GM21723 (cell line): ENCODE results near the gene CDC42EP3.
A peak's percentile ranks its signal among the peaks of the same experiment; 100 is the strongest.

Source experiments
- ATAC-seq: cut with Tn5 transposase; IDR thresholded peaks from one replicate; pipeline ENCODE4 v1.9.1; 2021; ENCODE audit warnings: mild to moderate bottlenecking, moderate library complexity; ENCODE audit not compliant: unreplicated experiment

The CDC42EP3 gene

GRCh38 chr2:37637190-37637860, 34.1 kb downstream of the CDC42EP3 start:
- ATAC-seq: no peak

DNA sequence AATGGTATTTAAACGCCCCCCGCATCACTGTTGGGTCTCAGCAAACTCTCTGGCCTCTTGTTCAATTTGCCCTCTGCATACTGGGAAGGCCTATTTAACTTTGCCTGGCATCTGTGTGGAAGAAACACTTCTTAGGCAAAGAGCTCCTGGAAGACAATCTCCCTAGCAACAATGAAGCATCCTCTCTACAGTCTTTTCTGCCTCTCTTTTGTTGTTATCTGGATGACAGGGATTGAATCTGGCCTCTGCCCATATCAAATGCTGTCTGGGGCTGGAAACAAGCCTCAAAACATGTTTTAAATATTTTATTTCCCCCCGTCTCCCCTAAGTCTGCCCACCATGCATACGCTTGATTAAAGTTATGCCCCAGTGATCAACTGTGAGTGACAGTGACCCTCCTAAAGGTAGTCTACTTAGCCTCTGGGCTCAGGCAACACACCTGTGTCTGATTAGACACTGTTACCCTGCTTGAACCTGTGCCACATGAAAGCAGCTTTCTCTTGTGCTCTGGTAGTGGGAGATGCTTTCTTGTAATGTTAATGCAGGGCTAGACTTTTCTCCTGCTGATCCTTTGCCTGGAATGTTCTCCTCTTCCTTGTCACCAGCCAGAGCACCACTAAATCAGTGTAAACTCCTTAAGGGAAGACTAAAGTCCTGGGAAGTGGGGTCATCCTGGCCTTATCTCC, 34.9 kb downstream of the CDC42EP3 start:
- ATAC-seq: no peak

DNA sequence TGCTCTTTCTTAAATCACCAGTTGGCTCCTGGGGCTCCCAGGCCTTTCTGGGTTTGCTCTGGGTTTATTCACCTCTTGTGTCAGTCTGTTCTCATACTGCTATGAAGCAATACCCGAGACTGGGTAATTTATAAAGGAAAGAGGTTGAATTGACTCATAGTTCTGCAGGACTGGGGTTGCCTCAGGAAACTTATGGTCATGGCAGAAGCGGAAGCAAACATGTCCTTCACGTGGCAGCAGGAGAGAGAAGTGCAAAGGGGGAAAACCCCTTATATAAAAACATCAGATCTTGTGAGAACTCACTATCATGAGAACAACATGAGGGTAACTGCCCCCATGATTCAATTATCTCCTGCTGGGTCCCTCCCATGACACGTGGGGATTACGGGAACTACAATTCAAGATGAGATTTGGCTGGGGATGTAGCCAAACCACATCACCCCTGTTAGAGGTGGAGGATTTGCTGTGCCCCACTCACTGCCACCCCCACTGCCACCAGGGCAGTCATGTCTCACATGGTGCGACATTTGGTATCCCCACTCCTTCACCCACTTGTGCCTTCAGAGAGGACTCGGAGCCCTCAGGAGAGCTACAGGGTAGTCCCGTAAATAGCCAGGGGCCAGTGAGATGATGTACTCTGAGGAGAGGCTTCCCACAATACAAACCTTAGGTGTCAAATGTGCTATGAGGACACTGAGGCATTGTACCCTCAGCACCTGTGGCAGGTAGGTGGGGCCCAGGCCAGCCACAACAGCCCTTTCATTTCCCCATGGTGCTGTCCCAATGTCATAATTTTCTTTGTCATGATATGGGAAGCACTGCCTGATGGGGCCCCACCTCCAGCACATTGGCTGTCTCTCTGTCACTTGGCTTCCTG, 35.7 kb downstream of the CDC42EP3 start:
- ATAC-seq: peak; percentile 81

DNA sequence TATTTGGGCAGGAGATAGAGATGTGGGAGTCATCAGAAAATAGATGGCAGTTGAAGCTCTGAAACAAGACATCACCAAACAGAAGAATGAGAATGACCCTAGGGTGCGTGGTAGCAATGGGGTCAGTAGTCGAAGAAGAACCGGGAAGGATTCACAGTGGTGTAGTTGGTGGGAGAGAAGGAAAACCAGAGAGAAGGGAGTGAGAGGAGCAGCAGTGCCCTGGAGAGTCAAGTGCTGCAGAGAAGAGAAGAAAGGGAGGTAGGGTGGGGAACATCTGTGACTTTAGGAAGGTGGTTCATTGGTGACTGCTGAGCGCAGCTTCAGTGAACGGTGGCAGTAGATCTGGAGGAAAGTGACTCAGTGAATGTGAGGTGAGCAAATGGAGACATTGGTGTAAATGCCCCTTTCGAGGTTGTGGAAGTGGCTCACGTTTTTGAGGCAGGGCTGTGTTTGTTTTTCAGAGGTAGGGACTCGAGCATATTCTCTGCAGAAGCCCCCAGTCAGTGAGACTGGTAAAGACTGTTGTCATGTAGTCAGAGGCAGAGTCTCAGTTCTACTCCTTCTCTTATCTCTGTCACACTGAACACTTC, 36.4 kb downstream of the CDC42EP3 start:
- no peak for ATAC-seq

DNA sequence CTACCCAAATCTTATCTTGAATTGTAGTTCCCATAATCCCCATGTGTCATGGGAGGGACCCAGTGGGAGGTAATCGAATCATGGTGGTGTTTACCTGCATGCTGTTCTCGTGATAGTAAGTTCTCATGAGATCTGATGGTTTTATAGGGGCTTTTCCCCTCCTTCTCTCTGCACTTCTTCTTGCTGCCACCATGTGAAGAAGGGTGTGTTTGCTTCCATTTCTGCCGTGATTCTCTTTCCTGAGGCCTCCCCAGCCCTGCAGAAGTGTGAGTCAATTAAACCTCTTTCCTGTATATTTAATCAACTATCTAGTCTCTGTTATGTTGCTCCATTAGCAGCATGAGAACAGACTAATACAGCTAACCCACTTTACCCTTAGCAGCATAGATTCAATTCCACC, 37.6 kb downstream of the CDC42EP3 start:
- ATAC-seq: no peak

GRCh38 chr2:37633234-37633633, 38.2 kb downstream of the CDC42EP3 start:
- ATAC-seq: no peak

- ATAC-seq: no peak
Measured at GRCh38 chr2:37632310-37632709, 39.1 kb downstream of the CDC42EP3 start.

DNA sequence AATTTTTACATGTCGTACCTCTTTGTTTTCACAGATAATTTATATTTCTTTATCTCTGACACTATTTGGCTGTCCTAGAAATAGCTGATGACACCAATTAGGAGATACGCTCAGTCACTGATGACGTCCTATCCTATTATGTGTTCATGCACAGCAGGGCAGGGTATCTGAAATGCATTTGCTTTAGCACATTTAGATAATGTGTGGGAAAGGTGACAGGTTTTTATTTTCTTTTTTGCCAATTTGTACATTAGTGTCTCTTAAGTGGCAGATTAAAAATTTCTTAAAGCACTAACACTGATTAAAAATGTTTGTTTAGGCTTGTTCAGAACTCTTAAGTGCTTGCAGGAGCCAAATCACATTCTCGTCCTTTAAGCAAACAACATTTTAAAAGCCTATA, 39.7 kb downstream of the CDC42EP3 start:
- no peak for ATAC-seq

DNA sequence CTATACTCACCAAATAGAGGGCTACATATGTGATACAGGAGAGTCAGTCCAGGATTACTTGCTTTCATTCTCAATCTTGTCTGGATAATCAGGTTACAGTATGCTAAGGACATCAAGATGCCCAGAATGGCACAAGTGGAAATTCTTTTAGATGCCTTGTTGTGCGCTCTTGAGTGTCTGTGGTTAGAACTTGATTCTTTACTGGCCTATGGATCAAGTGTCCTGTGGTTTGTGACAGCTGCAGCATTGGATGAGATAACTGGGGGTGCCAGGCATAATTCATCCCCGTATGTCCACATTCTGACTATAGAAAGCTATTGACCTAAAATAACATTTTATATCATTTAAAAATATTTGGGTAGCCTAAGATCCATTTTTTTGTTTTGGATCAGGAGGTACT, 40.1 kb downstream of the CDC42EP3 start:
- ATAC-seq: no peak

GRCh38 chr2:37630776-37631175, 40.7 kb downstream of the CDC42EP3 start:
- no peak for ATAC-seq

GRCh38 chr2:37630301-37630700, 41.1 kb downstream of the CDC42EP3 start:
- no peak for ATAC-seq

DNA sequence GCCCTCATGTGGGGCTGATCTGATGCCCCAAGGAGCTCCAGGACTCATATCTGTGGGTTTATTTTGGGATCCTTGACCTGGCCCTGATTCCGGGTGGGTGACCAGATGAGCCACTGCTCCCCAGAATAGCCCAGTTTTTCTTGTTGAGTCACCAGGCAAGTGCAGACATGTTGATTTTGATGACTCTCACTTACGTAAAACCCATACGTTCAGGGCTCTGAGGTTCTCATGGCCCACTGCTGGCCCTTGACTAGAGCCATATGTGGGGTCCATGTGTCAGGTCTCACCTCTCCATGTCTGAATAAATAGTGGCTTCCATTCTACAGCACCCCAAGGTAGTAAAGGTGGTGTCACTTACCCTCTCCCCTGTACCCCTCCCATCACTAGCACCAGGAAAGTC, 41.9 kb downstream of the CDC42EP3 start:
- ATAC-seq: no peak

GRCh38 chr2:37627710-37628109, 43.7 kb downstream of the CDC42EP3 start:
- no peak for ATAC-seq

- ATAC-seq: no peak
Measured at GRCh38 chr2:37625796-37626571, 45.5 kb downstream of the CDC42EP3 start.

DNA sequence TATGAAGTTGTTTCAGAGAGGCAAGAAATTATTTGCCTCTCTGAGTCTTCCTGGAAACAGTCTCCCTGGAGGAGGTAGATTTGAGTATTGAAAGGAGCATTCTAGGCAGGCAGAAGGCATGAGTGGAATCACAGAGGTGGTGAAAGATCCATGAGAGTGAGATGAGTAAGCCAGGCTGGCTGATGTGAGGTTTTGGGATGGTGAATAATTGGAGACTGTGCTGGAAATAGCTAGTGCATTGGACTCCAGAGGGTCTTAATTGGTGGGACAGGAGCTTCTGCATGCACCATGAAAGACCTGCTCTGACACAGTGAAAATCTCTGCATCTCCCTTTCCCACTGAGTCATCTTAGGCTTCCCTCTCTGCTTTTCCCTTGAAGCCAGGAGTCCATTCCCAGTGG, 46.3 kb downstream of the CDC42EP3 start:
- ATAC-seq: no peak

GRCh38 chr2:37623971-37624900, 47.2 kb downstream of the CDC42EP3 start:
- peak; percentile 84 for ATAC-seq

- ATAC-seq: peak; percentile 6
Measured at GRCh38 chr2:37623406-37623805, 48.0 kb downstream of the CDC42EP3 start.

GRCh38 chr2:37622450-37623100, 48.9 kb downstream of the CDC42EP3 start:
- ATAC-seq: no peak

GRCh38 chr2:37621199-37621598, 50.2 kb downstream of the CDC42EP3 start:
- ATAC-seq: no peak
